Measurements from ENCODE around the gene SYT12. TPM values are rescaled to one million over a fixed set of nuclear protein-coding genes. Genes with fewer than 3 reads are reported as not detected.

The SYT12 gene
- total RNA-seq, 4 donors from 2014 or later, result 0.33 to 0.64 TPM; not detected in 2

DNA sequence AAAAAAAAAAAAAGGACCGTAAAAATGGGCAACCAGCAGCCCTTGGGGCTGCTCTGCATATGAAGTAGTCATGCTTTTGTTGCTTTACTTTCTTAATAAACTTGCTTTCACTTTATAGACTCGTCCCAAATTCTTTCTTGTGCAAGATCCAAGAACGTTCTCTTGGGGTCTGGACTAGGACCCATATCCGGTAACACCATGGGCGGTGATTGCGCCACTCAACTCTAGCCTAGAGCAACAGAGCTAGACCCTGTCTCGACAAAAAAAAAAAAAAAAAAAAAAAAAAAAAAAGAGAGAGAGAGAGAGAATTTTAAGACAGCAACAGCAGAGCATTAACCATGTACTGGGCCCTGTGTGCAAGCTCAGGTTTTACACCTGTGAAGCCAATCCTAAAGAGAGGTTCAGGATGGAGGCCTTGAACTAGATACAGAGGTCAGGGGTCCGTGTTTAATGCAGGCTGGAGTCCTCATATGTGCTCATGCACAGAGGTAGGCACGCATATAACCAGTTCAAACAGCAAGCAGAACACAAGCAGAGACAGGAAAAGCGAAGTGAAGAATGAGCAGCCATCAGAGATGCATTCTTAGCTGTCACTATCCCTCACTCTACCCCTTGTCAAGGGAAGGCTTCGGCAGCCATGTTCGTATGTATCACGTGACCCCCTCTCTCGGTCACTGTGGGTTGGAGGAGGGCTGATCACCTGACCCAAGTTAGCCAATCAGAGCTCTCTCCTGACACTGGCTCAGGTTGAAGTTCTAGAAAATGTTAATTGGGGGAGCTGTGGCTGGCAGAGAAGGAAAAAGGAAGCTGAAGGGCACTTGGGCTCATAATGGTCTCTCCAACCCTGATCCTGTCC is 16.7 kb upstream of the SYT12 start:
- H3K27me3 ChIP-seq, result no peaks in the 10 kb centered on the region
- peak; percentile 52 to 60 for ATAC-seq
- H3K9me3 ChIP-seq, result no peaks in the 10 kb centered on the region
- no peak overlapping the region for H3K27ac ChIP-seq
- in situ Hi-C loops (cut with MboI; ENCODE audit: low sequenced_read_pairs in 4 of 4) (no loop called here), intact Hi-C loops (cut with DNase I; ENCODE audit: low total_unique reads) (no loop called here)
- TF ChIP-seq CTCF (IDR thresholded peaks at IDR 0.05 in 4 of 5, conservative IDR thresholded peaks at IDR 0.05 in 1 of 5) (no peak), POLR2A (IDR thresholded peaks at IDR 0.05) (no peak)
- no peak overlapping the region for H3K4me3 ChIP-seq
- no peaks in the 10 kb centered on the region for H3K36me3 ChIP-seq
- no peaks in the 10 kb centered on the region for H3K4me1 ChIP-seq
- DNase-seq, result peak; percentile 10 to 40

GRCh38 chr11:67007126-67007525 is 15.8 kb upstream of the SYT12 start:
- DNase-seq, result no peak
- Histone ChIP-seq H3K4me3 (no peak overlapping the region), H3K27me3 (no peaks in the 10 kb centered on the region), H3K4me1 (no peaks in the 10 kb centered on the region), H3K36me3 (no peaks in the 10 kb centered on the region), H3K27ac (no peak overlapping the region), H3K9me3 (no peaks in the 10 kb centered on the region)
- intact Hi-C loops (cut with DNase I; ENCODE audit: low total_unique reads), result no loop called here
- in situ Hi-C loops (cut with MboI; ENCODE audit: low sequenced_read_pairs in 4 of 4), result no loop called here
- TF ChIP-seq CTCF (IDR thresholded peaks at IDR 0.05 in 4 of 5, conservative IDR thresholded peaks at IDR 0.05 in 1 of 5) (no peak), POLR2A (IDR thresholded peaks at IDR 0.05) (no peak)
- no peak for ATAC-seq

- intact Hi-C loops (cut with DNase I; ENCODE audit: low total_unique reads) (no loop called here), in situ Hi-C loops (cut with MboI; ENCODE audit: low sequenced_read_pairs in 4 of 4) (no loop called here)
- H3K9me3 ChIP-seq, result no peaks in the 10 kb centered on the region
- H3K4me1 ChIP-seq, result no peaks in the 10 kb centered on the region
- H3K27ac ChIP-seq, result no peak overlapping the region
- H3K36me3 ChIP-seq, result no peaks in the 10 kb centered on the region
- ATAC-seq (no peak), DNase-seq (no peak)
- H3K4me3 ChIP-seq, result no peak overlapping the region
- no peak for TF ChIP-seq POLR2A (IDR thresholded peaks at IDR 0.05)
- TF ChIP-seq CTCF (IDR thresholded peaks at IDR 0.05 in 4 of 5, conservative IDR thresholded peaks at IDR 0.05 in 1 of 5), result no peak
- H3K27me3 ChIP-seq, result no peaks in the 10 kb centered on the region
Measured at GRCh38 chr11:67010296-67010905, 12.5 kb upstream of the SYT12 start.

DNA sequence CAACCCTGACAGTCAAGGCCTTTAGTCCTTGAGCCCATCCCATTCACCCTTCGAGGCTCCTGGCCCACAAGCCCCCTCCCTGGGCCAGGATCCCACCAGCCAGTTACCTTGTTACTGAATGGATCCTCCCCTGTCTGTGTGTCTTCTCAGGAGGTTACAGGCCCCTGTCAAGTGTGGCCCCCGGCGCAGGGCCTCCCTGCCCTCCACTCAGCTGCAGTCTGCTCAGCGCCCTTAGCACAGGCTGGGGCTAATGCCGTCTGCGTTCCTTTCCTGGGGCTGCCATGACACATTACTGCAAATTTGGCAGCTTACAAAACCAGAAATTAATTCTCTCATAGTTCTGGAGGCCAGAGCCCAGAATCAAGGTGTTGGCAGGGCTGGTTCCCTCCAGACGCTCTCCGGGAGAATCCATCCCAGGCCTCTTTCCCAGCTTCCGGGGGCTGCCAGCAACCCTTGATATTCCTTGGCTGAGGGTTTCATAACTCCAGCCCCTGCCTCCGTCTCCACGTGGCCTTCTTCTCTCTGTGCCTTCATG is 9.4 kb upstream of the SYT12 start:
- intact Hi-C loops (cut with DNase I; ENCODE audit: low total_unique reads) (no loop called here), in situ Hi-C loops (cut with MboI; ENCODE audit: low sequenced_read_pairs in 4 of 4) (no loop called here)
- ATAC-seq, result no peak
- TF ChIP-seq POLR2A (IDR thresholded peaks at IDR 0.05) (no peak), CTCF (IDR thresholded peaks at IDR 0.05 in 4 of 5, conservative IDR thresholded peaks at IDR 0.05 in 1 of 5) (no peak)
- Histone ChIP-seq H3K4me3 (no peak overlapping the region), H3K9me3 (no peaks in the 10 kb centered on the region), H3K27me3 (no peaks in the 10 kb centered on the region), H3K4me1 (no peaks in the 10 kb centered on the region), H3K36me3 (no peaks in the 10 kb centered on the region), H3K27ac (no peak overlapping the region)
- DNase-seq, result no peak
